PC-9 (cell line): Measurements from ENCODE around the gene PHC1.
"Not testable (repeated sequence)": the region's sequence is repeated elsewhere in the genome, so short reads cannot be mapped to it uniquely, and the experiment has no call there.

Experiments used
- CTCF ChIP-seq: fragments of 200-600 bp; sonication (generic); conservative IDR thresholded peaks from 2 replicates; pipeline ENCODE4 v1.6.1; 2017; ENCODE audit warnings: mixed run types, antibody characterized with exemption, mild to moderate bottlenecking, moderate library complexity
- EZH2 ChIP-seq: fragments of 200-600 bp; sonication (generic); IDR thresholded peaks from 2 replicates; pipeline ENCODE4 v1.8.0; 2017; ENCODE audit warnings: antibody characterized with exemption, low read depth

- not testable (repeated sequence) for TF ChIP-seq CTCF, EZH2
These were observed 11.6 kb upstream of the PHC1 start for GRCh38 chr12:8902703-8903102.
